IMR-90 (cell line): ENCODE results near the gene ST6GALNAC3. TPM values are rescaled to one million over a fixed set of nuclear protein-coding genes. Genes with fewer than 3 reads are reported as not detected.

Experiments
- ATAC-seq: fragments of 200-7000 bp; cut with Tn5 transposase; 2 replicates; pipeline ENCODE4 v1.9.1; 2020; ENCODE audit warnings: low read depth, mild to moderate bottlenecking, moderate library complexity
- BruUV-seq: library from RNA; stranded (reverse); fragments of 400-500 nt; replicated peaks from 2 replicates; lab custom pipeline; 2021; lab: Mats Ljungman, UMichigan
- CTCF ChIA-PET: fragments of 300-600 bp; formaldehyde crosslinking; extraction: SDS; loops from one replicate; lab custom pipeline; 2021; ENCODE audit warnings: antibody characterized with exemption; lab: Yijun Ruan, JAX
- POLR2A ChIA-PET: fragments of 300-600 bp; sonication (Branson Sonifier 250); formaldehyde crosslinking; loops from one replicate; lab custom pipeline; 2022; ENCODE audit warnings: antibody characterized with exemption; ENCODE audit not compliant: unreplicated experiment; lab: Charles Lee
- DNase-seq: peaks from one replicate; pipeline ENCODE4 v3.0.0; 2013
- H2AFZ ChIP-seq: replicated peaks from 2 replicates; pipeline ENCODE3; 2013; ENCODE audit warnings: low read length, mild to moderate bottlenecking; ENCODE audit not compliant: poor library complexity
- H2AK5ac ChIP-seq: 2 replicates; pipeline ENCODE4 v1.6.1; 2013; ENCODE audit warnings: low read depth, low read length, inconsistent platforms
- H2AK9ac ChIP-seq: replicated peaks from 2 replicates; pipeline ENCODE3; 2013; ENCODE audit warnings: mild to moderate bottlenecking, low read depth, low read length, moderate library complexity; ENCODE audit not compliant: poor library complexity
- H2BK120ac ChIP-seq: 2 replicates; pipeline ENCODE4 v1.6.1; 2013; ENCODE audit warnings: low read depth, low read length, inconsistent platforms
- H2BK15ac ChIP-seq: 3 replicates; pipeline ENCODE4 v1.6.1; 2013; ENCODE audit warnings: low read depth, low read length, inconsistent platforms
- H2BK20ac ChIP-seq: 2 replicates; pipeline ENCODE4 v1.6.1; 2013; ENCODE audit warnings: low read depth, mild to moderate bottlenecking, inconsistent platforms, low read length, moderate library complexity
- H2BK5ac ChIP-seq: 2 replicates; pipeline ENCODE4 v1.6.1; 2013; ENCODE audit warnings: mild to moderate bottlenecking, low read depth, low read length, inconsistent platforms; ENCODE audit not compliant: poor library complexity, severe bottlenecking
- H3K14ac ChIP-seq: replicated peaks from 2 replicates; pipeline ENCODE4 v1.6.1; 2013; ENCODE audit warnings: low read depth, low read length, inconsistent platforms
- H3K18ac ChIP-seq: 2 replicates; pipeline ENCODE4 v1.6.1; 2013; ENCODE audit warnings: low read depth, low read length, control low read depth
- H3K23ac ChIP-seq: 2 replicates; pipeline ENCODE4 v1.6.1; 2013; ENCODE audit warnings: low read depth, low read length, inconsistent platforms
- H3K27ac ChIP-seq: 2 replicates; pipeline ENCODE4 v1.5.1; 2013; ENCODE audit warnings: mild to moderate bottlenecking, control low read depth, low read length; ENCODE audit not compliant: insufficient read depth
- H3K27me3 ChIP-seq: 2 replicates; pipeline ENCODE4 v1.6.1; 2013; ENCODE audit warnings: low read length; ENCODE audit not compliant: control insufficient read depth, insufficient read depth
- H3K36me3 ChIP-seq: 2 replicates; pipeline ENCODE4 v1.6.1; 2013; ENCODE audit warnings: low read length, mixed read lengths; ENCODE audit not compliant: control insufficient read depth, insufficient read depth
- H3K4ac ChIP-seq: 2 replicates; pipeline ENCODE4 v1.6.1; 2013; ENCODE audit warnings: low read depth, low read length, inconsistent platforms
- H3K4me1 ChIP-seq: 2 replicates; pipeline ENCODE4 v1.6.1; 2013; ENCODE audit warnings: low read length, mixed read lengths; ENCODE audit not compliant: control insufficient read depth, insufficient read depth
- H3K4me2 ChIP-seq: 2 replicates; pipeline ENCODE4 v1.6.1; 2013; ENCODE audit warnings: low read depth, mild to moderate bottlenecking, control low read depth, low read length, moderate library complexity
- H3K4me3 ChIP-seq: 2 replicates; pipeline ENCODE4 v1.5.1; 2013; ENCODE audit warnings: low read depth, mild to moderate bottlenecking, control low read depth, low read length, moderate library complexity; ENCODE audit not compliant: insufficient read depth
- H3K56ac ChIP-seq: 2 replicates; pipeline ENCODE4 v1.6.1; 2013; ENCODE audit warnings: low read length, inconsistent platforms; ENCODE audit not compliant: insufficient read depth; ENCODE audit errors: extremely low read depth
- H3K79me1 ChIP-seq, 2 experiments: 2 replicates each; pipeline ENCODE4 v1.6.1; 2013; ENCODE audit warnings: low read length in 2 of 2, inconsistent platforms in 1 of 2, low read depth in 1 of 2
- H3K9ac ChIP-seq: 2 replicates; pipeline ENCODE4 v1.6.1; 2013; ENCODE audit warnings: low read depth, low read length, control low read depth
- H3K9me1 ChIP-seq: 2 replicates; pipeline ENCODE4 v1.6.1; 2013; ENCODE audit warnings: low read length, inconsistent platforms; ENCODE audit not compliant: insufficient read depth
- H3K9me3 ChIP-seq: 2 replicates; pipeline ENCODE4 v1.6.1; 2013; ENCODE audit warnings: low read length; ENCODE audit not compliant: control insufficient read depth, insufficient read depth
- H4K20me1 ChIP-seq: 2 replicates; pipeline ENCODE4 v1.6.1; 2013; ENCODE audit warnings: low read length, inconsistent platforms; ENCODE audit not compliant: insufficient read depth
- H4K5ac ChIP-seq: 2 replicates; pipeline ENCODE4 v1.6.1; 2013; ENCODE audit warnings: mild to moderate bottlenecking, low read depth, low read length, control low read depth
- H4K8ac ChIP-seq, 2 experiments: 2 replicates each; pipeline ENCODE4 v1.6.1; 2013; ENCODE audit warnings: low read depth in 2 of 2, low read length in 2 of 2, control low read depth in 1 of 2, inconsistent platforms in 1 of 2
- H4K91ac ChIP-seq: 2 replicates; pipeline ENCODE4 v1.6.1; 2013; ENCODE audit warnings: low read depth, low read length, inconsistent platforms; ENCODE audit not compliant: insufficient read depth
- CHD1 ChIP-seq: IDR thresholded peaks from 2 replicates; pipeline ENCODE4 v1.6.1; 2012; ENCODE audit warnings: low read depth, low read length, improper control_type of control experiment
- FOS ChIP-seq: fragments of 150-350 bp; IDR thresholded peaks from 2 replicates; pipeline ENCODE4 v1.6.1; 2016; ENCODE audit warnings: low read depth, low read length
- MAFK ChIP-seq: IDR thresholded peaks from 2 replicates; pipeline ENCODE4 v1.6.1; 2012; ENCODE audit warnings: low read depth, low read length, improper control_type of control experiment
- MAZ ChIP-seq: IDR thresholded peaks from 2 replicates; pipeline ENCODE4 v1.6.1; 2012; ENCODE audit warnings: low read depth, mild to moderate bottlenecking, low read length, improper control_type of control experiment, moderate library complexity, borderline replicate concordance
- MXI1 ChIP-seq: IDR thresholded peaks from 2 replicates; pipeline ENCODE4 v1.6.1; 2012; ENCODE audit warnings: low read depth, mild to moderate bottlenecking, low read length, moderate library complexity, borderline replicate concordance
- RCOR1 ChIP-seq: IDR thresholded peaks from 2 replicates; pipeline ENCODE4 v1.6.1; 2012; ENCODE audit warnings: mild to moderate bottlenecking, low read length, improper control_type of control experiment; ENCODE audit not compliant: insufficient replicate concordance
- RFX5 ChIP-seq: IDR thresholded peaks from 2 replicates; pipeline ENCODE4 v1.8.0; 2012; ENCODE audit warnings: low read depth, mild to moderate bottlenecking, low read length, moderate library complexity
- WGBS, 2 experiments: methylation state at CpG; one replicate each; pipeline versions ENCODE4 v1.1.5 to v1.1.7; 2013; ENCODE audit warnings: missing lambda C conversion rate in 2 of 2; ENCODE audit not compliant: insufficient read length in 1 of 2; ENCODE audit errors: extremely low coverage in 2 of 2; 5-methylcytosine and 5-hydroxymethylcytosine counted together
- dilution Hi-C: fragments of 300-500 bp; cut with HindIII; formaldehyde crosslinking; loops from one replicate; pipeline ENCODE4 v1.14.3; 2018; ENCODE audit warnings: low sequenced_read_pairs; ENCODE audit not compliant: unreplicated experiment
- in situ Hi-C: fragments of 300-500 bp; cut with MboI; formaldehyde crosslinking; loops from 3 replicates; pipeline ENCODE4 v1.14.3; 2019; ENCODE audit warnings: low sequenced_read_pairs, inconsistent platforms, mixed read lengths
- intact Hi-C: fragments of 100-400 bp; cut with micrococcal nuclease; formaldehyde crosslinking; loops from 2 replicates; pipeline ENCODE4 v1.10.0; 2022
- polyA plus RNA-seq, 3 experiments: library from polyadenylated mRNA; depleted of rRNA; stranded (reverse); fragments of >200 nt; gene quantifications; 2 replicates each; pipeline ENCODE4 v1.2.3, GENCODE V29; 2012; ENCODE audit warnings: low replicate concordance in 1 of 3
- total RNA-seq: library from RNA; depleted of rRNA; stranded (reverse); fragments of >200 nt; gene quantifications from 2 replicates; pipeline ENCODE4 v1.2.3, GENCODE V29; 2012

Gene ST6GALNAC3
- total and polyA plus RNA-seq, 2 of the 4 experiments (the other 2 are of a cell fraction) = 0.65 to 1.3 TPM

DNA sequence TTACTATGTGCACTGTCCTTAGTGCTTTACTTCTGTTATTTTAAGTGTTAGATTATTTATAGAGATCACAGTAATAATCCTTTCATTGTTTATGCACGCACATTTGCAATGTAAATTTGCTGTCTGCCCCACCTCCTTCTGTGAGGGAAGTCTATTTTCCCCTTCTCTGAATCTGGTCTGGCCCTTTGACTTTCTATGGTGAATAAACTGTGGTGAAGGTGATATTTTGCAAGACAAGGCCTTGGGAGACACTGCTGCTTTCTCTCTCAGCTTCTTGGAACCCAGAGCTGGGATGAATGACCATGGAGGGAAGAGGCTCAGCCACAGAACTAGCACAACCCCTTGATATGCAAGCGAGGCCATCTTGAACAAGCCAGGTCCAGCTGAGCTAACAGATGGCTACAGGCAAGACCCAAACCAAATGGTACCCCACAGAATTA is 156.3 kb downstream of the ST6GALNAC3 start:
- H3K79me1 ChIP-seq = no peaks in the 10 kb centered on the region
- ChIA-PET POLR2A (no interaction called here), CTCF (no interaction called here)
- no peak overlapping the region for H3K23ac ChIP-seq
- H3K14ac ChIP-seq = no peak overlapping the region
- intact Hi-C loops = no loop called here
- H2BK5ac ChIP-seq = no peak overlapping the region
- H3K4me1 ChIP-seq = no peaks in the 10 kb centered on the region
- H3K9me1 ChIP-seq = no peaks in the 10 kb centered on the region
- no peak overlapping the region for H3K9ac ChIP-seq
- no CpG with 5 or more reads among the region's 2 CpGs for WGBS, 2 experiments
- dilution Hi-C loops = no loop called here
- no peak overlapping the region for H2BK120ac ChIP-seq
- ATAC-seq (no peak), DNase-seq (no peak)
- no peak overlapping the region for H2AK9ac ChIP-seq
- H2BK20ac ChIP-seq = no peak overlapping the region
- H3K9me3 ChIP-seq = no peaks in the 10 kb centered on the region
- no TSS peak for BruUV-seq
- H3K27ac ChIP-seq = no peak overlapping the region
- H3K18ac ChIP-seq = no peak overlapping the region
- no peaks in the 10 kb centered on the region for H3K36me3 ChIP-seq
- H4K20me1 ChIP-seq = no peaks in the 10 kb centered on the region
- no peak overlapping the region for H4K5ac ChIP-seq
- no peak overlapping the region for H3K4ac ChIP-seq
- H2AFZ ChIP-seq = no peak overlapping the region
- no peak overlapping the region for H4K8ac ChIP-seq
- H3K27me3 ChIP-seq = no peaks in the 10 kb centered on the region
- H3K56ac ChIP-seq = no peak overlapping the region
- in situ Hi-C loops = no loop called here
- no peak overlapping the region for H3K4me2 ChIP-seq
- H3K4me3 ChIP-seq = no peak overlapping the region
- TF ChIP-seq MAZ (no peak), RFX5 (no peak), CHD1 (no peak), FOS (no peak), MXI1 (no peak), MAFK (no peak), RCOR1 (no peak)
- H2BK15ac ChIP-seq = no peak overlapping the region
- no peak overlapping the region for H4K91ac ChIP-seq
- no peak overlapping the region for H2AK5ac ChIP-seq
